GM12878 (cell line): ENCODE results near the gene MAPK8IP3. TPM values are rescaled to one million over a fixed set of nuclear protein-coding genes. Genes with fewer than 3 reads are reported as not detected.
A peak's percentile ranks its signal among the peaks of the same experiment; 100 is the strongest.

Source experiments
- ATAC-seq: fragments of 200-7000 bp; cut with Tn5 transposase; 3 replicates; pipeline ENCODE4 v1.9.1; 2020; ENCODE audit warnings: mild to moderate bottlenecking, moderate library complexity
- BruUV-seq: library from RNA; stranded (reverse); fragments of 400-500 nt; replicated peaks from 2 replicates; lab custom pipeline; 2021; lab: Mats Ljungman, UMichigan
- CTCF ChIA-PET: fragments of 300-600 bp; sonication (Branson Sonifier 250); formaldehyde crosslinking; extraction: SDS; loops from one replicate; lab custom pipeline; 2021; ENCODE audit warnings: inconsistent platforms; lab: Yijun Ruan, JAX
- POLR2A ChIA-PET: fragments of 350-600 bp; formaldehyde crosslinking; extraction: SDS; loops from one replicate; lab custom pipeline; 2021; ENCODE audit warnings: inconsistent platforms; lab: Charles Lee
- RAD21 ChIA-PET: fragments of 300-600 bp; sonication (Branson Sonifier 250); formaldehyde crosslinking; loops from one replicate; lab custom pipeline; 2023; ENCODE audit warnings: antibody characterized with exemption; ENCODE audit not compliant: unreplicated experiment; lab: Charles Lee
- SMC1A ChIA-PET: fragments of 300-600 bp; sonication (Branson Sonifier 250); formaldehyde crosslinking; loops from one replicate; lab custom pipeline; 2023; ENCODE audit not compliant: unreplicated experiment, uncharacterized antibody; lab: Charles Lee
- DNase-seq: peaks from one replicate; pipeline ENCODE4 v3.0.0-alpha.2; 2011; ENCODE audit warnings: low read depth, low spot score
- FAIRE-seq: peaks from 3 replicates; lab custom pipeline; 2011; peaks lifted over from hg19 to GRCh38; lab: Jason Lieb, UNC
- H2AFZ ChIP-seq: 2 replicates; pipeline ENCODE4 v1.6.0; 2011; ENCODE audit warnings: low read depth, low read length, control low read depth; ENCODE audit not compliant: control insufficient read depth
- H3K27ac ChIP-seq: 2 replicates; pipeline ENCODE4 v1.5.1; 2011; ENCODE audit warnings: control low read depth; ENCODE audit not compliant: control insufficient read depth, insufficient read depth
- H3K27me3 ChIP-seq, 2 experiments: replicated peaks in 1 of 2; 2 replicates each; pipeline versions ENCODE4 v1.6.0 to v1.6.1; 2011; ENCODE audit warnings: low read length in 1 of 2; ENCODE audit not compliant: control insufficient read depth in 2 of 2, insufficient read depth in 2 of 2
- H3K36me3 ChIP-seq, 2 experiments: 2 replicates each; pipeline ENCODE4 v1.5.1; 2011; ENCODE audit warnings: low read length in 1 of 2; ENCODE audit not compliant: control insufficient read depth in 2 of 2, insufficient read depth in 2 of 2
- H3K4me1 ChIP-seq: 2 replicates; pipeline ENCODE4 v1.6.1; 2011; ENCODE audit warnings: mild to moderate bottlenecking, low read length, moderate library complexity, mixed read lengths; ENCODE audit not compliant: control insufficient read depth, insufficient read depth
- H3K4me2 ChIP-seq: 2 replicates; pipeline ENCODE4 v1.6.0; 2011; ENCODE audit warnings: control low read depth; ENCODE audit not compliant: control insufficient read depth, insufficient read depth
- H3K4me3 ChIP-seq: fragments of 200-600 bp; sonication (generic); 2 replicates; pipeline ENCODE4 v1.5.1; 2016
- H3K79me2 ChIP-seq: 2 replicates; pipeline ENCODE4 v1.6.0; 2011; ENCODE audit warnings: low read length; ENCODE audit not compliant: control insufficient read depth, insufficient read depth
- H3K9ac ChIP-seq: 2 replicates; pipeline ENCODE4 v1.8.0; 2011; ENCODE audit warnings: low read length, control low read depth, mixed read lengths; ENCODE audit not compliant: control insufficient read depth, insufficient read depth
- H3K9me3 ChIP-seq: replicated peaks from 3 replicates; pipeline ENCODE4 v1.5.1; 2011; ENCODE audit warnings: mild to moderate bottlenecking, low read length; ENCODE audit not compliant: control insufficient read depth, insufficient read depth
- H4K20me1 ChIP-seq: 2 replicates; pipeline ENCODE4 v1.6.0; 2011; ENCODE audit not compliant: control insufficient read depth, insufficient read depth
- DPF2 ChIP-seq: fragments of 450-650 bp; IDR thresholded peaks from 2 replicates; pipeline ENCODE4 v1.6.1; 2017; ENCODE audit warnings: mild to moderate bottlenecking
- EP300 ChIP-seq, 2 experiments: fragments of 150-350 bp in 1 of 2; IDR thresholded peaks; 2 replicates each; pipeline ENCODE4 v1.6.1; 2011 to 2012; ENCODE audit warnings: low read depth in 2 of 2, low read length in 2 of 2, borderline replicate concordance in 1 of 2, improper control_type of control experiment in 1 of 2, inconsistent platforms in 1 of 2; ENCODE audit not compliant: control insufficient read depth in 1 of 2
- JUND ChIP-seq: IDR thresholded peaks from 2 replicates; pipeline ENCODE4 v1.6.1; 2012; ENCODE audit warnings: low read depth, mild to moderate bottlenecking, low read length, improper control_type of control experiment, moderate library complexity
- NR2F1 ChIP-seq: fragments of 450-650 bp; conservative IDR thresholded peaks from 2 replicates; pipeline ENCODE4 v1.6.1; 2017; ENCODE audit warnings: mild to moderate bottlenecking
- POLR2A ChIP-seq: IDR thresholded peaks from 2 replicates; pipeline ENCODE4 v1.6.1; 2011; ENCODE audit warnings: low read depth, mild to moderate bottlenecking, low read length
- SIX5 ChIP-seq: IDR thresholded peaks from 2 replicates; pipeline ENCODE4 v1.6.1; 2011; ENCODE audit warnings: mild to moderate bottlenecking, low read depth, low read length, moderate library complexity; ENCODE audit not compliant: severe bottlenecking
- SKIL ChIP-seq: fragments of 450-650 bp; IDR thresholded peaks from 2 replicates; pipeline ENCODE4 v1.6.1; 2017; ENCODE audit warnings: mild to moderate bottlenecking, low read depth, inconsistent platforms; ENCODE audit not compliant: poor library complexity, severe bottlenecking
- SUPT20H ChIP-seq: IDR thresholded peaks from 2 replicates; pipeline ENCODE4 v1.6.1; 2011; ENCODE audit warnings: low read depth, mild to moderate bottlenecking, low read length, moderate library complexity, borderline replicate concordance; ENCODE audit not compliant: control insufficient read depth
- TCF7 ChIP-seq: IDR thresholded peaks from 2 replicates; pipeline ENCODE4 v1.6.1; 2014; ENCODE audit warnings: antibody characterized with exemption, borderline replicate concordance
- WGBS: methylation state at CpG from one replicate; pipeline ENCODE4 v1.1.6; 2016; ENCODE audit warnings: low lambda C conversion rate; ENCODE audit not compliant: insufficient replicate concordance, insufficient coverage; ENCODE audit errors: missing lambda C conversion rate; 5-methylcytosine and 5-hydroxymethylcytosine counted together
- in situ Hi-C: fragments of 300-500 bp; cut with MboI; formaldehyde crosslinking; loops from 9 replicates; pipeline ENCODE4 v1.14.3; 2018; ENCODE audit warnings: mixed read lengths
- intact Hi-C: fragments of 100-400 bp; cut with micrococcal nuclease; formaldehyde crosslinking; loops from one replicate; pipeline ENCODE4 v1.14.2; 2022; ENCODE audit not compliant: unreplicated experiment
- polyA plus RNA-seq, 11 experiments: library from polyadenylated mRNA; depleted of rRNA in 4 of 11; unstranded in 6 of 11; stranded (reverse) in 5 of 11; fragments of >200 nt; fragmentation: Nextera tagmentation in 4 of 11; fragmentation: Illumina TruSeq in 1 of 11; extraction: Ambion mirVana in 4 of 11; extraction: Trizol in 1 of 11; gene quantifications; 1 replicate in 1 of 11; 2 replicates in 10 of 11; pipeline versions ENCODE4 v1.2.1 to v1.2.3, GENCODE V29; 2011 to 2016; ENCODE audit warnings: inconsistent platforms in 2 of 11, missing spikeins in 2 of 11, low read depth in 1 of 11
- total RNA-seq, 4 experiments: library from RNA; depleted of rRNA in 3 of 4; stranded (reverse); fragments of >200 nt in 3 of 4; fragmentation: Illumina TruSeq in 1 of 4; extraction: Trizol in 1 of 4; gene quantifications; 2 replicates each; pipeline versions ENCODE4 v1.2.1 to v1.2.3, GENCODE V29; 2013 to 2021
- TF ChIP-seq, protein P1 (sequence below): IDR thresholded peaks from 2 replicates; pipeline ENCODE4 v1.6.1; 2012; ENCODE audit warnings: improper control_type of control experiment, low read depth, low read length; ENCODE audit not compliant: insufficient replicate concordance

MAPK8IP3 gene
- total and polyA plus RNA-seq, 10 of the 15 experiments (the other 5 are each of a cell fraction or from before 2014, with no cell fraction given) = 0.06 to 67.9 (median 18.2) TPM

DNA sequence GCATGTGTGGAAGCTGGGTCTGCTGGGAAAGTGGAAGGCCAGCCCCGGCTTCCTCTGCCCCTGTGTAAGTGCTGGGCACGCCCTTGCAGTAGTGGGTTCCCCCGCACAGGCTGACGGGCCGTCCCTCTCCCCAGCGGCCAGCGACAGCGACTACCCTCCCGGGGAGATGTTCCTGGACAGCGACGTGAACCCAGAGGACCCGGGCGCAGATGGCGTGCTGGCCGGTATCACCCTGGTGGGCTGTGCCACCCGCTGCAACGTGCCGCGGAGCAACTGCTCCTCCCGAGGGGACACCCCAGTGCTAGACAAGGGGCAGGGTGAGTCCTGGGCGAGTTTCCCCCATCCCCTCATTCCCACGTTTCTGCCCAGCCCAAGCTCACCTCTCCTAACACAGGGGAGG lies 59.8 kb downstream of the MAPK8IP3 start (continued):
- TF ChIP-seq, protein P1, sequence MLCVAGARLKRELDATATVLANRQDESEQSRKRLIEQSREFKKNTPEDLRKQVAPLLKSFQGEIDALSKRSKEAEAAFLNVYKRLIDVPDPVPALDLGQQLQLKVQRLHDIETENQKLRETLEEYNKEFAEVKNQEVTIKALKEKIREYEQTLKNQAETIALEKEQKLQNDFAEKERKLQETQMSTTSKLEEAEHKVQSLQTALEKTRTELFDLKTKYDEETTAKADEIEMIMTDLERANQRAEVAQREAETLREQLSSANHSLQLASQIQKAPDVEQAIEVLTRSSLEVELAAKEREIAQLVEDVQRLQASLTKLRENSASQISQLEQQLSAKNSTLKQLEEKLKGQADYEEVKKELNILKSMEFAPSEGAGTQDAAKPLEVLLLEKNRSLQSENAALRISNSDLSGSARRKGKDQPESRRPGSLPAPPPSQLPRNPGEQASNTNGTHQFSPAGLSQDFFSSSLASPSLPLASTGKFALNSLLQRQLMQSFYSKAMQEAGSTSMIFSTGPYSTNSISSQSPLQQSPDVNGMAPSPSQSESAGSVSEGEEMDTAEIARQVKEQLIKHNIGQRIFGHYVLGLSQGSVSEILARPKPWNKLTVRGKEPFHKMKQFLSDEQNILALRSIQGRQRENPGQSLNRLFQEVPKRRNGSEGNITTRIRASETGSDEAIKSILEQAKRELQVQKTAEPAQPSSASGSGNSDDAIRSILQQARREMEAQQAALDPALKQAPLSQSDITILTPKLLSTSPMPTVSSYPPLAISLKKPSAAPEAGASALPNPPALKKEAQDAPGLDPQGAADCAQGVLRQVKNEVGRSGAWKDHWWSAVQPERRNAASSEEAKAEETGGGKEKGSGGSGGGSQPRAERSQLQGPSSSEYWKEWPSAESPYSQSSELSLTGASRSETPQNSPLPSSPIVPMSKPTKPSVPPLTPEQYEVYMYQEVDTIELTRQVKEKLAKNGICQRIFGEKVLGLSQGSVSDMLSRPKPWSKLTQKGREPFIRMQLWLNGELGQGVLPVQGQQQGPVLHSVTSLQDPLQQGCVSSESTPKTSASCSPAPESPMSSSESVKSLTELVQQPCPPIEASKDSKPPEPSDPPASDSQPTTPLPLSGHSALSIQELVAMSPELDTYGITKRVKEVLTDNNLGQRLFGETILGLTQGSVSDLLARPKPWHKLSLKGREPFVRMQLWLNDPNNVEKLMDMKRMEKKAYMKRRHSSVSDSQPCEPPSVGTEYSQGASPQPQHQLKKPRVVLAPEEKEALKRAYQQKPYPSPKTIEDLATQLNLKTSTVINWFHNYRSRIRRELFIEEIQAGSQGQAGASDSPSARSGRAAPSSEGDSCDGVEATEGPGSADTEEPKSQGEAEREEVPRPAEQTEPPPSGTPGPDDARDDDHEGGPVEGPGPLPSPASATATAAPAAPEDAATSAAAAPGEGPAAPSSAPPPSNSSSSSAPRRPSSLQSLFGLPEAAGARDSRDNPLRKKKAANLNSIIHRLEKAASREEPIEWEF = no peak
- TF ChIP-seq NR2F1 (no peak), JUND (no peak), SUPT20H (no peak)

DNA sequence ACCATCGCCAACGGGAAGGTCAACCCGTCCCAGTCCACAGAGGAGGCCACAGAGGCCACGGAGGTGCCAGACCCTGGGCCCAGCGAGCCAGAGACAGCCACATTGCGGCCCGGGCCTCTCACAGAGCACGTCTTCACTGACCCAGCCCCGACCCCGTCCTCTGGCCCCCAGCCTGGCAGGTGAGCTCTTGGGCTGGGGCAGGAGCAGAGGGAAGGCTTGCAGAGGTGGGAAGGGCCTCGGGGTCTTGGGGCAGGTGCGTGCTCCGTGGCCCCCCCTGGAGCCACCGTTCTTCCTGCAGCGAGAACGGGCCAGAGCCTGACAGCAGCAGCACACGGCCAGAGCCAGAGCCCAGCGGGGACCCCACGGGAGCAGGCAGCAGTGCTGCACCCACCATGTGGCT lies 60.2 kb downstream of the MAPK8IP3 start:
- peaks cover 4% of the 10 kb centered on the region for H3K4me1 ChIP-seq
- ChIA-PET SMC1A (no interaction called here), POLR2A (interaction anchor here (0.5 kb wide), 1 partner anchor 169 kb away, joined by 3 read pairs; no protein-coding TSS in a partner anchor), CTCF (no interaction called here), RAD21 (no interaction called here)
- H2AFZ ChIP-seq = no peak overlapping the region
- DNase-seq = no peak
- H3K9me3 ChIP-seq = no peaks in the 10 kb centered on the region
- WGBS = 98% methylated on average over 14 of the region's 19 CpGs
- H4K20me1 ChIP-seq = no peaks in the 10 kb centered on the region
- H3K4me3 ChIP-seq = no peak overlapping the region
- no peak overlapping the region for H3K4me2 ChIP-seq
- ATAC-seq = no peak
- H3K27me3 ChIP-seq = no peaks in the 10 kb centered on the region
- H3K79me2 ChIP-seq = peaks cover 10% of the 10 kb centered on the region
- BruUV-seq = TSS peak; percentile 43
- in situ Hi-C loops (no loop called here), intact Hi-C loops (no loop called here)
- H3K36me3 ChIP-seq = peaks cover 0 to 27% of the 10 kb centered on the region in 2 experiments; a peak in 3 of 4 replicates
- H3K9ac ChIP-seq = no peak overlapping the region
- H3K27ac ChIP-seq = no peak overlapping the region
- FAIRE-seq = no peak
- TF ChIP-seq TCF7 = no peak
- TF ChIP-seq POLR2A = peak; percentile 6; the same call in 1 of the 2 replicates
- TF ChIP-seq SIX5 = no peak
- no peak for TF ChIP-seq DPF2
- TF ChIP-seq EP300 (IDR thresholded peaks at IDR 0.05; ENCODE audit: borderline replicate concordance in 1 of 2, control insufficient read depth in 1 of 2, low read depth in 2 of 2, low read length in 2 of 2) = no peak
- TF ChIP-seq SKIL = no peak
